ENCODE data around the gene ZNF280B. TPM values are rescaled to one million over a fixed set of nuclear protein-coding genes. Genes with fewer than 3 reads are reported as not detected.

Gene ZNF280B
- total RNA-seq (2.6 and 2.8 TPM in 2 replicates), polyA plus RNA-seq (0.78 and 1.5 TPM in 2 replicates)

- peak within 1 kb of the TSS; percentile 78 for H3K27ac ChIP-seq
- H3K4me3 ChIP-seq: peak within 1 kb of the TSS; percentile 94
- H3K9me3 ChIP-seq (ENCODE audit: low read depth): no peaks in the 10 kb centered on the region
- 3% methylated on average over 54 of the region's 72 CpGs for WGBS (ENCODE audit: low lambda C conversion rate, missing lambda C conversion rate)
- H3K27me3 ChIP-seq: no peaks in the 10 kb centered on the region
- no peaks in the 10 kb centered on the region for H3K9me2 ChIP-seq (replicated peaks; ENCODE audit: insufficient read depth)
- peak within 1 kb of the TSS; percentile 98 for H3K4me2 ChIP-seq
- H3K4me1 ChIP-seq (ENCODE audit: insufficient read depth): no peaks in the 10 kb centered on the region
- peaks cover 7% of the 10 kb centered on the region for H3K79me2 ChIP-seq
- H4K20me1 ChIP-seq (ENCODE audit: insufficient read depth, poor library complexity, severe bottlenecking): no peaks in the 10 kb centered on the region
- DNase-seq (ENCODE audit: low spot score): peak; percentile 94
- no peak for TF ChIP-seq EZH2phosphoT487 (IDR thresholded peaks at IDR 0.05; ENCODE audit: low read depth, severe bottlenecking, unreplicated experiment)
- TF ChIP-seq EZH2 (IDR thresholded peaks at IDR 0.05; ENCODE audit: borderline replicate concordance): no peak
- TF ChIP-seq CTCF (IDR thresholded peaks at IDR 0.05; ENCODE audit: poor library complexity): peak; percentile 80
- H2AFZ ChIP-seq: peak within 1 kb of the TSS; percentile 95
- H3K36me3 ChIP-seq (replicated peaks; ENCODE audit: insufficient read depth, low read depth): no peaks in the 10 kb centered on the region
These were observed at the start of gene ZNF280B for GRCh38 chr22:22508274-22509176. TSS of gene ZNF280B (minus strand) at chr22:22508742. CDS start at chr22:22489398, 19,344 bp downstream.

GRCh38 chr22:22556995-22557925 is 48.7 kb upstream of the ZNF280B start:
- no peaks in the 10 kb centered on the region for H3K4me1 ChIP-seq (ENCODE audit: insufficient read depth)
- H2AFZ ChIP-seq: no peak overlapping the region
- H3K9me2 ChIP-seq (replicated peaks; ENCODE audit: insufficient read depth): no peaks in the 10 kb centered on the region
- H4K20me1 ChIP-seq (ENCODE audit: insufficient read depth, poor library complexity, severe bottlenecking): no peaks in the 10 kb centered on the region
- DNase-seq (ENCODE audit: low spot score): no peak
- no peaks in the 10 kb centered on the region for H3K9me3 ChIP-seq (ENCODE audit: low read depth)
- H3K4me2 ChIP-seq: no peak overlapping the region
- 92% methylated on average over 38 of the region's 38 CpGs for WGBS (ENCODE audit: low lambda C conversion rate, missing lambda C conversion rate)
- H3K27me3 ChIP-seq: no peaks in the 10 kb centered on the region
- H3K4me3 ChIP-seq: no peak overlapping the region
- no peaks in the 10 kb centered on the region for H3K79me2 ChIP-seq
- H3K27ac ChIP-seq: no peak overlapping the region
- TF ChIP-seq CTCF (IDR thresholded peaks at IDR 0.05; ENCODE audit: poor library complexity) (no peak), EZH2phosphoT487 (IDR thresholded peaks at IDR 0.05; ENCODE audit: low read depth, severe bottlenecking, unreplicated experiment) (no peak), EZH2 (IDR thresholded peaks at IDR 0.05; ENCODE audit: borderline replicate concordance) (no peak)
- no peaks in the 10 kb centered on the region for H3K36me3 ChIP-seq (replicated peaks; ENCODE audit: insufficient read depth, low read depth)

GRCh38 chr22:22556578-22556977 is 48.0 kb upstream of the ZNF280B start:
- 95% methylated on average over 14 of the region's 14 CpGs for WGBS (ENCODE audit: low lambda C conversion rate, missing lambda C conversion rate)
- Histone ChIP-seq H3K27ac (no peak overlapping the region), H4K20me1 (ENCODE audit: insufficient read depth, poor library complexity, severe bottlenecking) (no peaks in the 10 kb centered on the region), H3K79me2 (no peaks in the 10 kb centered on the region), H3K4me2 (no peak overlapping the region), H3K36me3 (replicated peaks; ENCODE audit: insufficient read depth, low read depth) (no peaks in the 10 kb centered on the region), H3K9me2 (replicated peaks; ENCODE audit: insufficient read depth) (no peaks in the 10 kb centered on the region), H3K27me3 (no peaks in the 10 kb centered on the region), H2AFZ (no peak overlapping the region), H3K4me3 (no peak overlapping the region), H3K4me1 (ENCODE audit: insufficient read depth) (no peaks in the 10 kb centered on the region), H3K9me3 (ENCODE audit: low read depth) (no peaks in the 10 kb centered on the region)
- TF ChIP-seq EZH2phosphoT487 (IDR thresholded peaks at IDR 0.05; ENCODE audit: low read depth, severe bottlenecking, unreplicated experiment) (no peak), EZH2 (IDR thresholded peaks at IDR 0.05; ENCODE audit: borderline replicate concordance) (no peak), CTCF (IDR thresholded peaks at IDR 0.05; ENCODE audit: poor library complexity) (no peak)
- no peak for DNase-seq (ENCODE audit: low spot score)

All from hepatocyte (in vitro differentiated cells).